Psoas muscle (tissue), 8 donors: ENCODE measurements around the gene BTBD6. TPM values are rescaled to one million over a fixed set of nuclear protein-coding genes. Genes with fewer than 3 reads are reported as not detected.

Experiments
- ATAC-seq, 4 donors: fragments of 200-7000 bp; cut with Tn5 transposase; one replicate each; pipeline ENCODE4 v1.9.1; 2020; ENCODE audit warnings: moderate library complexity in 3 of 4, mild to moderate bottlenecking in 2 of 4
- DNase-seq, 2 donors: peaks; one replicate each; pipeline ENCODE4 v3.0.0-alpha.2; 2020
- H3K27ac ChIP-seq: fragments of 200-600 bp; one replicate; pipeline ENCODE4 v1.8.0; 2022
- H3K27me3 ChIP-seq, 3 donors: fragments of 200-600 bp in 1 of 3; one replicate each; pipeline versions ENCODE4 v1.6.1 to v1.8.0; 2013 to 2022; ENCODE audit warnings: low read length in 2 of 3, mild to moderate bottlenecking in 2 of 3, moderate library complexity in 1 of 3; ENCODE audit not compliant: insufficient read depth in 3 of 3
- H3K36me3 ChIP-seq, 2 donors: fragments of 200-600 bp in 1 of 2; one replicate each; pipeline versions ENCODE4 v1.6.1 to v1.8.0; 2013 to 2022; ENCODE audit warnings: low read depth in 1 of 2, mild to moderate bottlenecking in 1 of 2, moderate library complexity in 1 of 2; ENCODE audit not compliant: insufficient read depth in 1 of 2
- H3K4me1 ChIP-seq: fragments of 200-600 bp; one replicate; pipeline ENCODE4 v1.8.0; 2022
- H3K4me3 ChIP-seq: fragments of 200-600 bp; one replicate; pipeline ENCODE4 v1.8.0; 2022; ENCODE audit warnings: mild to moderate bottlenecking
- H3K9me3 ChIP-seq: fragments of 200-600 bp; one replicate; pipeline ENCODE4 v1.8.0; 2022
- WGBS, 3 donors: extraction: QIAGEN DNeasy Blood & Tissue Kit; methylation state at CpG; one replicate each; pipeline versions ENCODE4 v1.1.6 to v1.1.7; 2013; 5-methylcytosine and 5-hydroxymethylcytosine counted together
- intact Hi-C, 2 donors: fragments of 100-400 bp; cut with DNase I; formaldehyde crosslinking; loops; one replicate each; pipeline versions ENCODE4 v1.11.0 to v1.14.2; 2022
- polyA plus RNA-seq, 3 donors: library from polyadenylated mRNA; stranded (reverse); fragments of 200-250 nt; gene quantifications; one replicate each; pipeline ENCODE4 v1.2.3, GENCODE V29; 2013
- total RNA-seq, 4 donors: library from RNA; stranded (reverse); fragmentation: NEBNext Ultra II Directional in 2 of 4; extraction: Animal tissue kit (Norgen Biotek cat#: 25700) in 2 of 4; gene quantifications; one replicate each; pipeline versions ENCODE4 v1.2.1 to v1.2.4, GENCODE V29; 2021 to 2023
- TF ChIP-seq, protein P1 (sequence below): fragments of 200-600 bp; IDR thresholded peaks from one replicate; pipeline ENCODE4 v1.8.0; 2022; ENCODE audit warnings: antibody characterized with exemption
- donor health status: healthy with polysubstance abuse.
- donor health status: DM: no; HTN: no; CAD: no; lungs with moderate emphysema.
- donor health status: Bipolar disorder and iron deficiency.
- donor health status: healthy.
- donor health status: DM: yes; HTN: yes; CAD: no.
- donor health status: DM: no; HTN: no; CAD: no.
- donor health status: DM: no; HTN: no; CAD: no.
- donor health status: DM: yes; HTN: yes; CAD: no.

The BTBD6 gene
- total and polyA plus RNA-seq, 7 donors, result 48.3 to 79.7 (median 72.2) TPM

DNA sequence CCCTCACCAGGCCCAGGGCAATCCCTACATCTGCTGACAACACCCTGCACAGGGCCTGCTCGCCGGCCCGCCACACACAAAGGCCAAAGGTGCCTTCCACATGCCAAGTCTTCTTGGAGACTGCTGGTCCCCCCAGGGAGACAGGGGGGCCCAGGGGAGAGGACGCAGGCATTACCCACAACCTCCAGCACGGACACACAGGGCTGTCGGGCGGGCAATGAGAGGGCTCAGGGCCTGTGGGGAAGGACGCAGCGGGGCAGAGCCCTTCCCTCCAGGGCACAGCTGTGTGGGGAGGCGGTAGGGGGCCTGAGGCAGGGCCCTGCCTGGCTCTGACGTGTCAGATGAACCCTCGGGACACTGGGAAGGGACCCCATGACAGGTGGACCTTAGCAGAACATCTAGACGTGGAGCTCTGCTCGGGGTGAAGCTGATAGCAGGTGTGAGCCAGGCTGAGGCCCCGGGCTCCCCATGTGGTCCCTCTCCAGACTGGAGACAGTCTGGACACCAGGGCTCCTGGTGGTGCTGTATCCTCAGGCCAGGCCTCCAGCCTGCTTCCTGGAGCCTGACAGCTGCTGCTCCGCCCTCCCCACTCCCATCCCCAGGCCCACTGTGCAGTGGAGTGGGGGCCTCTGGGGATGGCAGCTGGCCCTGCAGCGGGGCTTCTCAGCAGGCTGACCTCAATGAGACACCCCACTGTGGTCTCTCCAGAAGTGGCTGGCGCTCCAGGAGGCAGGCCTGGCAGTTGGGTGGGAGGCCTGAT is 35.6 kb upstream of the BTBD6 start:
- Histone ChIP-seq H3K4me1 (peaks cover 14% of the 10 kb centered on the region), H3K36me3 (peaks cover 0 to 25% of the 10 kb centered on the region in 2 donors), H3K27me3 (no peaks in the 10 kb centered on the region), H3K27ac (no peak overlapping the region), H3K4me3 (no peak overlapping the region), H3K9me3 (no peaks in the 10 kb centered on the region)
- DNase-seq, result peak in 1 of 2 donors; percentile 9
- intact Hi-C loops, result no loop called here
- ATAC-seq, result no peak
- 76 to 83% (median 81%) methylated on average over 18 of the region's 18 CpGs for WGBS, 3 donors
- TF ChIP-seq, protein P1, sequence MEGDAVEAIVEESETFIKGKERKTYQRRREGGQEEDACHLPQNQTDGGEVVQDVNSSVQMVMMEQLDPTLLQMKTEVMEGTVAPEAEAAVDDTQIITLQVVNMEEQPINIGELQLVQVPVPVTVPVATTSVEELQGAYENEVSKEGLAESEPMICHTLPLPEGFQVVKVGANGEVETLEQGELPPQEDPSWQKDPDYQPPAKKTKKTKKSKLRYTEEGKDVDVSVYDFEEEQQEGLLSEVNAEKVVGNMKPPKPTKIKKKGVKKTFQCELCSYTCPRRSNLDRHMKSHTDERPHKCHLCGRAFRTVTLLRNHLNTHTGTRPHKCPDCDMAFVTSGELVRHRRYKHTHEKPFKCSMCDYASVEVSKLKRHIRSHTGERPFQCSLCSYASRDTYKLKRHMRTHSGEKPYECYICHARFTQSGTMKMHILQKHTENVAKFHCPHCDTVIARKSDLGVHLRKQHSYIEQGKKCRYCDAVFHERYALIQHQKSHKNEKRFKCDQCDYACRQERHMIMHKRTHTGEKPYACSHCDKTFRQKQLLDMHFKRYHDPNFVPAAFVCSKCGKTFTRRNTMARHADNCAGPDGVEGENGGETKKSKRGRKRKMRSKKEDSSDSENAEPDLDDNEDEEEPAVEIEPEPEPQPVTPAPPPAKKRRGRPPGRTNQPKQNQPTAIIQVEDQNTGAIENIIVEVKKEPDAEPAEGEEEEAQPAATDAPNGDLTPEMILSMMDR, result no peak

DNA sequence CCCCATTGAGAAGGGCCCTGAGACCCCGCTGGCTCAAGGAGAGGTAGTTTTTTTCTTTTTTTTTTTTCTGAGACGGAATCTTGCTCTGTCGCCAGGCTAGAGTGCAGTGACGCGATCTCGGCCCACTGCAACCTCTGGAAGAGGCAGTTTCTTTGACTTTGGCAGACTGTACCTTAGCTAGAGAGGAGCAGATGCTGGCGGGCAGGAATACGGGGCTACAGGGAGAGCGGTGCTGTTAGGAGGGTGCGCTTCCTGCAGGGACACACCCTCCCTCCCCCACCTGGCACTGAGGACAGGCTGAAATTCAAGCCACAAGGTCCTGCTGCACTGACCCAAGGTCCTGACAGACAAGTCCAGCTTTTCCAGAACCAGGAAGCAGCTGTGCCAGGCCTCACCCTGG is 35.0 kb upstream of the BTBD6 start:
- TF ChIP-seq, protein P1, result no peak
- 50 to 69% (median 59%) methylated on average over 10 of the region's 10 CpGs for WGBS, 3 donors
- peaks cover 14% of the 10 kb centered on the region for H3K4me1 ChIP-seq
- no peak for DNase-seq
- no peak overlapping the region for H3K27ac ChIP-seq
- peaks cover 0 to 31% of the 10 kb centered on the region in 2 donors for H3K36me3 ChIP-seq
- no peaks in the 10 kb centered on the region for H3K9me3 ChIP-seq
- intact Hi-C loops, result no loop called here
- H3K27me3 ChIP-seq, result no peaks in the 10 kb centered on the region
- ATAC-seq, result peak in 2 of 4 donors; percentile 21 to 36
- no peak overlapping the region for H3K4me3 ChIP-seq

DNA sequence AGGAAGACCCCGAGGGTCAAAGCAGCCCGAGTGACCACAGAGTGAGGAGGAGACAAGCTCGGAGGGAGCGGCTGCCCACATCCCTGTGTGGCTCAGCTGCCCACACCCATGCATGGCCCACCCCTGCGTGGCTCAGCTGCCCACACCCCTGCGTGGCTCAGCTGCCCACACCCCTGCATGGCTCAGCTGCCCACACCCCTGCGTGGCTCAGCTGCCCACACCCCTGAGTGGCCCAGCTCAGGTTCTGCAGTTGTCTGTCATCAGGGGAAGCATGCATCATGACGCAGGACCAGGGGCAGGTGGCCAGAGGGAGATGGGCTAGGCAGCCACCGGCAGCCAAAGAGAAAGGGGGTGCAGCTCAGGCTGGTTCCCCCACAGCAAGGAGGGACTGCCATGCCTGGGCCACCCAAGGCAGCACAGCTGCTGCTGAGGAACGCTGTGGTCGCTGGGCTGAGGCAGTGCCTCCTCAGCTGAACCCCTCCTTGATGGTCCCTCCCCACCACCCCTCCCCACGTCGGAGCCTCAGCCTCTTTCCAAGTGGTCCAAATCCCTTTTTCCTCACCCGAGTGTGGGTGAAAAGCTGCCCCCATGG is 33.9 kb upstream of the BTBD6 start:
- peak in 1 of 4 donors; percentile 30 for ATAC-seq

DNA sequence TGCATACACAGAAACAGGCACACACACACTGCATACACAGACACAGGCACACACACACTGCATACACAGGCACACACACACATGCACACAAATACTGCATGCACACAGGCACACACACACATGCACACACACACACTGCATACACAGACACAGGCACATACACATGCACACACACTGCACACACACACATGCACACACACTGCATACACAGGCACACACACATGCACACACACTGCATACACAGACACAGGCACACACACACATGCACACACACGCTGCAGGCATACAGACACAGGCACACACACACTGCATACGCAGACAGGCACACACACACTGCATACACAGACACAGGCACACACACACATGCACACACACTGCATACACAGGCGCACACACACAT is 32.7 kb upstream of the BTBD6 start:
- intact Hi-C loops, result no loop called here
- no peak for ATAC-seq
- no peak for DNase-seq
- peaks cover 14% of the 10 kb centered on the region for H3K4me1 ChIP-seq
- no peaks in the 10 kb centered on the region for H3K9me3 ChIP-seq
- WGBS, 3 donors, result 85 to 99% (median 98%) methylated on average over 3 of the region's 3 CpGs
- H3K4me3 ChIP-seq, result no peak overlapping the region
- no peak overlapping the region for H3K27ac ChIP-seq
- TF ChIP-seq, protein P1, result no peak
- H3K36me3 ChIP-seq, result peaks cover 0 to 36% of the 10 kb centered on the region in 2 donors
- no peaks in the 10 kb centered on the region for H3K27me3 ChIP-seq

More for the DNA sequence above, 33.9 kb upstream of the BTBD6 start:
- Histone ChIP-seq H3K27me3 (no peaks in the 10 kb centered on the region), H3K9me3 (no peaks in the 10 kb centered on the region), H3K36me3 (peaks cover 0 to 37% of the 10 kb centered on the region in 2 donors), H3K4me1 (peaks cover 14% of the 10 kb centered on the region), H3K27ac (no peak overlapping the region), H3K4me3 (no peak overlapping the region)
- 54 to 78% (median 64%) methylated on average over 13 to 14 of the region's 14 CpGs for WGBS, 3 donors
- no peak for DNase-seq
- TF ChIP-seq, protein P1, result no peak
- intact Hi-C loops, result no loop called here
